A549 treated with GW870086 at 1 μM for 4 hours (cell line): ENCODE measurements around the gene ECE2. TPM values are rescaled to one million over a fixed set of nuclear protein-coding genes. Genes with fewer than 3 reads are reported as not detected.

Source experiments
- total RNA-seq: library from RNA; stranded (reverse); fragments of 200-300 nt; extraction: Qiagen RNA extraction; gene quantifications from 5 replicates; pipeline ENCODE4 v1.2.3, GENCODE V29; 2022; ENCODE audit warnings: low read depth

ECE2 gene
- total RNA-seq = not detected in 5 replicates

GRCh38 chr3:184275961-184276910 lies at the start of gene ECE2:
Gene ECE2 (plus strand): TSS chr3:184276022. CDS start chr3:184276154, 132 bp downstream.

GRCh38 chr3:184229394-184230080 lies 46.3 kb upstream of the ECE2 start, which contains the start of gene VWA5B2:
Gene VWA5B2 (plus strand): TSS chr3:184229585. CDS start chr3:184230529, 944 bp downstream.

GRCh38 chr3:184248454-184249411 lies 27.1 kb upstream of the ECE2 start, which contains the start of gene ALG3:
Gene ALG3 (minus strand): TSS chr3:184248962. CDS start chr3:184248940, 22 bp downstream.

GRCh38 chr3:184249412-184250166 lies 26.2 kb upstream of the ECE2 start, which contains the start of gene EEF1AKMT4:
Gene EEF1AKMT4 (plus strand): TSS chr3:184249672. CDS start chr3:184249695, 23 bp downstream.

GRCh38 chr3:184261270-184261853 lies 14.5 kb upstream of the ECE2 start, which contains the start of gene CAMK2N2:
Gene CAMK2N2 (minus strand): TSS chr3:184261553. CDS start chr3:184261285, 268 bp downstream.

GRCh38 chr3:184298759-184299487 lies 23.1 kb downstream of the ECE2 start, which contains the start of gene PSMD2:
Gene PSMD2 (plus strand): TSS chr3:184299241. CDS start chr3:184299267, 26 bp downstream.

GRCh38 chr3:184314363-184314699 lies 38.5 kb downstream of the ECE2 start, which contains the start of gene EIF4G1:
Gene EIF4G1 (plus strand): TSS chr3:184314606. CDS start chr3:184315797, 1,191 bp downstream.

GRCh38 chr3:184337399-184337714 lies 61.5 kb downstream of the ECE2 start, which contains the start of gene FAM131A:
Gene FAM131A (plus strand): TSS chr3:184337600. CDS start chr3:184337631, 31 bp downstream.

Other genes starting within 250 kb of the ECE2 start
- not detected in 5 replicates for gene HTR3D, start 244.3 kb upstream of the ECE2 start, total RNA-seq
- not detected in 5 replicates for gene HTR3C, start 223.0 kb upstream of the ECE2 start, total RNA-seq
- gene HTR3E, start 179.0 kb upstream of the ECE2 start, total RNA-seq = not detected in 5 replicates
- gene EIF2B5, start 140.7 kb upstream of the ECE2 start, total RNA-seq = 25.0 to 31.4 TPM (median 27.9 TPM) in 5 replicates
- gene DVL3, start 120.6 kb upstream of the ECE2 start, total RNA-seq = 17.8 to 25.7 TPM (median 24.7 TPM) in 5 replicates
- gene AP2M1, start 101.2 kb upstream of the ECE2 start, total RNA-seq = 286 to 311 TPM (median 306 TPM) in 5 replicates
- gene ABCF3, start 89.8 kb upstream of the ECE2 start, total RNA-seq = 29.7 to 34.8 TPM (median 32.7 TPM) in 5 replicates
- gene VWA5B2, start 46.4 kb upstream of the ECE2 start, total RNA-seq = 0.33 to 0.62 TPM (median 0.52 TPM) in 5 replicates
- gene ALG3, start 27.1 kb upstream of the ECE2 start, total RNA-seq = 61.0 to 74.5 TPM (median 68.7 TPM) in 5 replicates
- gene EEF1AKMT4, start 26.4 kb upstream of the ECE2 start, total RNA-seq = 8.7 to 13.2 TPM (median 12.4 TPM) in 5 replicates
- 0.80 to 1.7 TPM (median 1.4 TPM) in 5 replicates for gene CAMK2N2, start 14.5 kb upstream of the ECE2 start, total RNA-seq
- gene PSMD2, start 23.2 kb downstream of the ECE2 start, total RNA-seq = 281 to 370 TPM (median 301 TPM) in 5 replicates
- 254 to 267 TPM (median 261 TPM) in 5 replicates for gene EIF4G1, start 38.6 kb downstream of the ECE2 start, total RNA-seq
- gene FAM131A, start 61.6 kb downstream of the ECE2 start, total RNA-seq = 9.1 to 12.0 TPM (median 11.5 TPM) in 5 replicates
- 4.8 to 6.6 TPM (median 5.9 TPM) in 5 replicates for gene CLCN2, start 85.6 kb downstream of the ECE2 start, total RNA-seq
- 72.1 to 81.2 TPM (median 75.1 TPM) in 5 replicates for gene POLR2H, start 85.7 kb downstream of the ECE2 start, total RNA-seq
- gene THPO, start 102.2 kb downstream of the ECE2 start, total RNA-seq = 0.07 TPM in 1 of 5 replicates, not detected in the others
- gene CHRD, start 104.0 kb downstream of the ECE2 start, total RNA-seq = 0.20 to 0.65 TPM (median 0.34 TPM) in 5 replicates